MM.1S (cell line): ENCODE measurements around the gene PCCA.

Experiments
- DNase-seq: peaks from one replicate; pipeline ENCODE4 v3.0.0-alpha.2; 2015
- H2AFZ ChIP-seq: fragments of 300-600 bp; sonication (generic); 2 replicates; pipeline ENCODE4 v1.6.0; 2016; ENCODE audit warnings: antibody characterized with exemption, low read length
- H3F3A ChIP-seq: fragments of 300-600 bp; sonication (generic); 2 replicates; pipeline ENCODE4 v1.6.1; 2016; ENCODE audit warnings: mild to moderate bottlenecking, antibody characterized with exemption, low read length, moderate library complexity, mixed read lengths; ENCODE audit not compliant: insufficient read depth
- H3K27ac ChIP-seq: fragments of 300-600 bp; sonication (generic); 2 replicates; pipeline ENCODE4 v1.5.1; 2016; ENCODE audit warnings: mild to moderate bottlenecking, low read length
- H3K27me3 ChIP-seq: fragments of 300-600 bp; sonication (generic); replicated peaks from 2 replicates; pipeline ENCODE4 v1.6.0; 2016; ENCODE audit warnings: low read length; ENCODE audit not compliant: insufficient read depth
- H3K36me3 ChIP-seq: fragments of 300-600 bp; sonication (generic); replicated peaks from 2 replicates; pipeline ENCODE4 v1.6.1; 2016; ENCODE audit warnings: mild to moderate bottlenecking, low read length, mixed read lengths; ENCODE audit not compliant: insufficient read depth
- H3K4me1 ChIP-seq: fragments of 300-600 bp; sonication (generic); 2 replicates; pipeline ENCODE4 v1.6.1; 2016; ENCODE audit warnings: low read length, mixed read lengths
- H3K4me2 ChIP-seq: fragments of 300-600 bp; sonication (generic); 2 replicates; pipeline ENCODE4 v1.6.0; 2016; ENCODE audit warnings: low read depth, low read length
- H3K4me3 ChIP-seq: fragments of 300-600 bp; sonication (generic); 2 replicates; pipeline ENCODE4 v1.5.1; 2016; ENCODE audit warnings: low read length, mixed read lengths
- H3K79me2 ChIP-seq: fragments of 300-600 bp; sonication (generic); 2 replicates; pipeline ENCODE4 v1.6.1; 2016; ENCODE audit warnings: mixed run types, low read length, mixed read lengths
- H3K9ac ChIP-seq: fragments of 300-600 bp; sonication (generic); 2 replicates; pipeline ENCODE4 v1.6.1; 2016; ENCODE audit warnings: low read length, mixed read lengths
- H3K9me2 ChIP-seq: fragments of 300-600 bp; sonication (generic); replicated peaks from 2 replicates; pipeline ENCODE4 v1.6.1; 2016; ENCODE audit warnings: mild to moderate bottlenecking, low read length, mixed read lengths; ENCODE audit not compliant: insufficient read depth
- H3K9me3 ChIP-seq: fragments of 300-600 bp; sonication (generic); replicated peaks from 2 replicates; pipeline ENCODE4 v1.6.1; 2016; ENCODE audit warnings: mild to moderate bottlenecking, low read length, mixed read lengths; ENCODE audit not compliant: insufficient read depth
- H4K20me1 ChIP-seq: fragments of 300-600 bp; sonication (generic); 2 replicates; pipeline ENCODE4 v1.6.1; 2016; ENCODE audit warnings: mild to moderate bottlenecking, low read length, moderate library complexity, mixed read lengths; ENCODE audit not compliant: insufficient read depth
- CTCF ChIP-seq: fragments of 300-600 bp; sonication (generic); IDR thresholded peaks from 2 replicates; pipeline ENCODE4 v1.5.1; 2016; ENCODE audit warnings: antibody characterized with exemption, low read length, mixed read lengths
- EZH2 ChIP-seq: fragments of 300-600 bp; sonication (generic); optimal IDR thresholded peaks from 2 replicates; pipeline ENCODE3; 2017; ENCODE audit warnings: low read depth, mild to moderate bottlenecking, antibody characterized with exemption, low read length, mixed read lengths
- EZH2phosphoT487 ChIP-seq: fragments of 300-600 bp; sonication (generic); IDR thresholded peaks from 2 replicates; pipeline ENCODE4 v1.6.1; 2018; ENCODE audit warnings: antibody characterized with exemption, low read length

Gene PCCA

GRCh38 chr13:100515410-100515800, 426.5 kb downstream of the PCCA start:
- Histone ChIP-seq H3K27me3 (no peaks in the 10 kb centered on the region), H3K9me3 (no peaks in the 10 kb centered on the region), H3K4me2 (no peak overlapping the region), H3F3A (no peaks in the 10 kb centered on the region), H3K4me1 (no peaks in the 10 kb centered on the region), H3K9ac (no peak overlapping the region), H2AFZ (no peak overlapping the region), H3K27ac (no peak overlapping the region), H3K9me2 (no peaks in the 10 kb centered on the region), H3K4me3 (no peak overlapping the region), H4K20me1 (no peaks in the 10 kb centered on the region), H3K36me3 (no peaks in the 10 kb centered on the region), H3K79me2 (no peaks in the 10 kb centered on the region)
- TF ChIP-seq EZH2phosphoT487 (no peak), CTCF (no peak)
- no peak for DNase-seq

GRCh38 chr13:100517135-100517534, 428.2 kb downstream of the PCCA start:
- Histone ChIP-seq H3K9ac (no peak overlapping the region), H2AFZ (no peak overlapping the region), H3F3A (no peaks in the 10 kb centered on the region), H3K4me3 (no peak overlapping the region), H4K20me1 (no peaks in the 10 kb centered on the region), H3K27ac (no peak overlapping the region), H3K9me3 (no peaks in the 10 kb centered on the region), H3K36me3 (no peaks in the 10 kb centered on the region), H3K4me1 (no peaks in the 10 kb centered on the region), H3K27me3 (no peaks in the 10 kb centered on the region), H3K79me2 (no peaks in the 10 kb centered on the region), H3K4me2 (no peak overlapping the region), H3K9me2 (no peaks in the 10 kb centered on the region)
- DNase-seq = no peak
- TF ChIP-seq EZH2 = no peak

GRCh38 chr13:100517728-100518127, 428.8 kb downstream of the PCCA start:
- no peaks in the 10 kb centered on the region for H3K9me3 ChIP-seq
- no peaks in the 10 kb centered on the region for H3K4me1 ChIP-seq
- H4K20me1 ChIP-seq = no peaks in the 10 kb centered on the region
- H3F3A ChIP-seq = no peaks in the 10 kb centered on the region
- TF ChIP-seq EZH2phosphoT487 (no peak), EZH2 (no peak), CTCF (no peak)
- no peak overlapping the region for H3K27ac ChIP-seq
- no peaks in the 10 kb centered on the region for H3K36me3 ChIP-seq
- H3K9me2 ChIP-seq = no peaks in the 10 kb centered on the region
- no peak overlapping the region for H3K9ac ChIP-seq
- no peaks in the 10 kb centered on the region for H3K27me3 ChIP-seq
- no peak overlapping the region for H2AFZ ChIP-seq
- no peak overlapping the region for H3K4me3 ChIP-seq
- DNase-seq = no peak
- no peak overlapping the region for H3K4me2 ChIP-seq
- no peaks in the 10 kb centered on the region for H3K79me2 ChIP-seq

GRCh38 chr13:100518394-100519062, 429.6 kb downstream of the PCCA start:
- no peak overlapping the region for H3K4me2 ChIP-seq
- H3K9me2 ChIP-seq = no peaks in the 10 kb centered on the region
- no peak for DNase-seq
- H3F3A ChIP-seq = no peaks in the 10 kb centered on the region
- no peak overlapping the region for H3K27ac ChIP-seq
- no peaks in the 10 kb centered on the region for H3K4me1 ChIP-seq
- no peak overlapping the region for H2AFZ ChIP-seq
- no peaks in the 10 kb centered on the region for H3K36me3 ChIP-seq
- no peak overlapping the region for H3K9ac ChIP-seq
- no peak for TF ChIP-seq EZH2phosphoT487
- no peak for TF ChIP-seq CTCF
- no peak for TF ChIP-seq EZH2
- H3K4me3 ChIP-seq = no peak overlapping the region
- H4K20me1 ChIP-seq = no peaks in the 10 kb centered on the region
- H3K9me3 ChIP-seq = no peaks in the 10 kb centered on the region
- no peaks in the 10 kb centered on the region for H3K27me3 ChIP-seq
- H3K79me2 ChIP-seq = no peaks in the 10 kb centered on the region
